ENCODE results near the gene MEPCE.
A peak's percentile ranks its signal among the peaks of the same experiment; 100 is the strongest.

DNA sequence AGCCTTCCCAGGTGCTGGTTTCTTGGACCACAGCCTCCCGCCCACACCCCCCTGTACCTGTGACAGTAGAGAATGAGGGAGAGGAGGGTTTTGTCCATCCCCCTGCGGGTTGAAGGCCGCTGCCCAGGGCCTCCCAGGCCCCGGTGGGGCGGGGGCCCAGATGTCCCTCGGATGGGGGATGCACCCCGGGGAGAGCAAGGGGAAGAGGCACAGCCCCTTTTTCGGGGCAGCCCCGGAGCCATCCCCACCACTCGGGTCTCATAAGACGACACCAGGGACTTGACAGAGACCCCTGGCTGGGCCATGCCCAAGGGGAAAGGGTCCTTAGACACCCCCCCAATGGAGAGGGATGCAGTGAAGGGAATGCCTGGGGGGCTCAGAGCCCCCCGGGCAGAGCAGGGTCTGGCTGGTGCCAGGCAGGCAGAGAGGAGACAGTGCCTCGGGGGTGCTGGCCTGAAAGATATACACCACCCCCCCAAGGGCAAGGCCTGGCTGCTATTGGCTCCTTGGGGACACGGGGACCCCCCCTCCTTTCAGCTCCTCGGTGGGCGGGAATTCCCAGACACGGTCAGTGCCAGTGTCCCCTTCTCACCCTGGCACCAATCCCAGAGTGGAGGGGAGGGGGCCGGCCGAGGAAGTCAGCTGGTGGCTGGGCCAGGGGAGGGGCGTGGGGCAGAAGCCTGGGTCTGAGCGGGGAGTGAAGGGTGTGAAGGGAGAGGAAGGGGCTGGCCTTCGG is 38.2 kb downstream of the MEPCE start:
- TF ChIP-seq CTCF (IDR thresholded peaks at IDR 0.05 in 8 of 11, conservative IDR thresholded peaks at IDR 0.05 in 3 of 11): no peak
- no peak for TF ChIP-seq POLR2A (IDR thresholded peaks at IDR 0.05)
- TF ChIP-seq POLR2AphosphoS5 (IDR thresholded peaks at IDR 0.05): peak in 1 of 3 donors; percentile 47

Data from spleen (tissue), 7 donors.